OCI-LY7 (cell line): ENCODE data around the gene KHSRP.

Experiments
- EZH2phosphoT487 ChIP-seq: fragments of 200-600 bp; sonication (generic); IDR thresholded peaks from 2 replicates; pipeline ENCODE4 v1.6.1; 2018; ENCODE audit warnings: low read depth, borderline replicate concordance, mild to moderate bottlenecking, mixed run types, antibody characterized with exemption, low read length, moderate library complexity, mixed read lengths
- TF ChIP-seq, protein P1 (sequence below): fragments of 200-600 bp; sonication (generic); conservative IDR thresholded peaks from 2 replicates; pipeline ENCODE4 v1.5.1; 2014; ENCODE audit warnings: mild to moderate bottlenecking, antibody characterized with exemption, low read length, moderate library complexity, mixed read lengths

GRCh38 chr19:6372594-6373095 lies 52.0 kb downstream of the KHSRP start, which contains the start of gene ALKBH7:
- TF ChIP-seq, protein P1, sequence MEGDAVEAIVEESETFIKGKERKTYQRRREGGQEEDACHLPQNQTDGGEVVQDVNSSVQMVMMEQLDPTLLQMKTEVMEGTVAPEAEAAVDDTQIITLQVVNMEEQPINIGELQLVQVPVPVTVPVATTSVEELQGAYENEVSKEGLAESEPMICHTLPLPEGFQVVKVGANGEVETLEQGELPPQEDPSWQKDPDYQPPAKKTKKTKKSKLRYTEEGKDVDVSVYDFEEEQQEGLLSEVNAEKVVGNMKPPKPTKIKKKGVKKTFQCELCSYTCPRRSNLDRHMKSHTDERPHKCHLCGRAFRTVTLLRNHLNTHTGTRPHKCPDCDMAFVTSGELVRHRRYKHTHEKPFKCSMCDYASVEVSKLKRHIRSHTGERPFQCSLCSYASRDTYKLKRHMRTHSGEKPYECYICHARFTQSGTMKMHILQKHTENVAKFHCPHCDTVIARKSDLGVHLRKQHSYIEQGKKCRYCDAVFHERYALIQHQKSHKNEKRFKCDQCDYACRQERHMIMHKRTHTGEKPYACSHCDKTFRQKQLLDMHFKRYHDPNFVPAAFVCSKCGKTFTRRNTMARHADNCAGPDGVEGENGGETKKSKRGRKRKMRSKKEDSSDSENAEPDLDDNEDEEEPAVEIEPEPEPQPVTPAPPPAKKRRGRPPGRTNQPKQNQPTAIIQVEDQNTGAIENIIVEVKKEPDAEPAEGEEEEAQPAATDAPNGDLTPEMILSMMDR = no peak
- TF ChIP-seq EZH2phosphoT487 = no peak
